Transverse colon (tissue), 4 donors: ENCODE results near the gene MAP2K5. TPM values are rescaled to one million over a fixed set of nuclear protein-coding genes. Genes with fewer than 3 reads are reported as not detected.

ENCODE experiments used
- DNase-seq: peaks from one replicate; pipeline ENCODE4 v3.0.0-alpha.2; 2019
- H3K27ac ChIP-seq, 4 donors: fragments of 200-600 bp; sonication (generic); 2 replicates each; pipeline ENCODE4 v1.5.1; 2016 to 2018; ENCODE audit warnings: inconsistent platforms in 4 of 4
- H3K27me3 ChIP-seq: fragments of 200-600 bp; sonication (generic); 2 replicates; pipeline ENCODE4 v1.5.1; 2017; ENCODE audit warnings: inconsistent platforms
- H3K36me3 ChIP-seq, 4 donors: fragments of 200-600 bp; sonication (generic); 2 replicates each; pipeline ENCODE4 v1.5.1; 2017 to 2019; ENCODE audit warnings: inconsistent platforms in 4 of 4
- H3K4me1 ChIP-seq, 4 donors: fragments of 200-600 bp; sonication (generic); 2 replicates each; pipeline ENCODE4 v1.5.1; 2017 to 2020; ENCODE audit warnings: inconsistent platforms in 4 of 4
- H3K4me3 ChIP-seq, 4 donors: fragments of 200-600 bp; sonication (generic); 1 replicate in 1 of 4; 2 replicates in 3 of 4; pipeline versions ENCODE4 v1.5.1 to v1.6.1; 2017 to 2019; ENCODE audit warnings: inconsistent platforms in 4 of 4
- H3K9me3 ChIP-seq, 2 donors: fragments of 200-600 bp; sonication (generic); 2 replicates each; pipeline ENCODE4 v1.5.1; 2017 to 2019; ENCODE audit warnings: inconsistent platforms in 2 of 2
- CTCF ChIP-seq, 5 experiments: fragments of 200-600 bp in 3 of 5; fragments of 450-650 bp in 2 of 5; sonication (generic) in 3 of 5; IDR thresholded peaks; 1 replicate in 2 of 5; 2 replicates in 3 of 5; pipeline ENCODE4 v1.5.1; 2016 to 2017; ENCODE audit warnings: antibody characterized with exemption in 5 of 5, inconsistent platforms in 3 of 5, mild to moderate bottlenecking in 2 of 5, moderate library complexity in 1 of 5
- EP300 ChIP-seq: sonication (generic); formaldehyde crosslinking; IDR thresholded peaks from one replicate; pipeline ENCODE4 v1.6.1; 2017; ENCODE audit warnings: antibody characterized with exemption, low read depth
- POLR2A ChIP-seq: fragments of 450-650 bp; IDR thresholded peaks from one replicate; pipeline ENCODE4 v1.6.1; 2016; ENCODE audit warnings: antibody characterized with exemption, mild to moderate bottlenecking, moderate library complexity
- POLR2AphosphoS5 ChIP-seq, 3 donors: sonication (generic); formaldehyde crosslinking; IDR thresholded peaks; one replicate each; pipeline ENCODE4 v1.6.1; 2016; ENCODE audit warnings: antibody characterized with exemption in 3 of 3
- WGBS, 2 donors: methylation state at CpG; one replicate each; pipeline ENCODE4 v1.1.5; 2018; ENCODE audit warnings: low coverage in 1 of 2; 5-methylcytosine and 5-hydroxymethylcytosine counted together
- in situ Hi-C, 4 donors: fragments of 200-750 bp; cut with MboI; loops; one replicate each; pipeline versions ENCODE4 v1.15.0 to v1.15.1; 2017; ENCODE audit warnings: low sequenced_read_pairs in 3 of 4, low pct_ligation_motif_present in 1 of 4, low pct_unique_long_range_greater_than_20kb in 1 of 4
- intact Hi-C: fragments of 100-400 bp; cut with DNase I; formaldehyde crosslinking; loops from one replicate; pipeline ENCODE4 v1.15.1; 2023; ENCODE audit warnings: low total_unique reads
- total RNA-seq, 4 donors: library from RNA; depleted of rRNA; stranded (reverse); fragments of >200 nt; gene quantifications; one replicate each; pipeline ENCODE4 v1.1.0, GENCODE V29; 2016

The MAP2K5 gene
- total RNA-seq, 4 donors from 2014 or later, result 19.8 to 320 (median 21.1) TPM

DNA sequence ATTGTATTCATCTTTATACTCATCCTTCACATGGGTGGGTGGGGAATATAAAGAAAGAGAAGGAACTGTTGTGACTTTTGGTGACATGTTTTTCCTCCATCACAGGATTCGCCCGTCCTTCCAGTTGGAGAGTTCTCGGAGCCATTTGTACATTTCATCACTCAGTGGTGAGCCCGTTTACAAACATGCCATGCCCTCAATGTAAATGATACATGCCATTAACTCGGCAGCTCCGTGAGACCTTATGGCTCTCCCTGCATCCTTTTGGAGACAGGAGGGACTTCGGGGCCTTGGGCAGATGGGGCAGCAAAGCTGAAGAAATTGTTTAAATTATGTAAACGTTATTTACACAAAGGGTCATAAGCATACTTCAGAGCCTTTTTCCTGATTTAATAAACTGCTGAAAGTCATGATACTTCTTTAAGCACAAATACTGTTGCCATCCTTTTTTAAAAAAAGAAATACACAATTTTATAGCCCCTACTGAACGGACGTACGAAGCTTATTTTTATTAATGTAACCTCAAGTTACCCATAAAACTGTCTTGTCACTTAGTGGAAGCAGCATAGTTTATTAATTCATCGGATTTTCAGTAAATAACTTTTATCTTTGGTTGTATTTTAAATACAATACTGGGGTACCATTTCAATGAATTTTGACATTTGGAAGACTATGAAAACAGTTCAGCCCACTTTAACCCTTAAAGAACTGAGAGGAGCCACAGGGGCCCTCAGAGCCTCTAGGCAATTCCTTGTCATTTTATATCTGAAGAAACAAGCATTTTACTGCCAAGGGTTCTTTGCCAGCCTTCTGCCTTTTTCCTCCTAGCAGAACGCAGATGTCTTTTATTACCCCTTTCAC, 227.2 kb downstream of the MAP2K5 start:
- H3K4me1 ChIP-seq, result peaks cover 0 to 18% (median 9%) of the 10 kb centered on the region in 4 donors
- H3K27ac ChIP-seq, result no peak overlapping the region
- DNase-seq, result no peak
- no peaks in the 10 kb centered on the region for H3K9me3 ChIP-seq
- H3K36me3 ChIP-seq, result no peaks in the 10 kb centered on the region
- intact Hi-C loops, result no loop called here
- TF ChIP-seq EP300, result no peak
- H3K27me3 ChIP-seq, result no peaks in the 10 kb centered on the region
- 55 to 64% methylated on average over 12 to 13 of the region's 13 CpGs for WGBS, 2 donors
- no peak overlapping the region for H3K4me3 ChIP-seq
- in situ Hi-C loops, result no loop called here

- Histone ChIP-seq H3K27ac (no peak overlapping the region), H3K4me1 (peaks cover 0 to 18% (median 9%) of the 10 kb centered on the region in 4 donors), H3K36me3 (no peaks in the 10 kb centered on the region), H3K27me3 (no peaks in the 10 kb centered on the region), H3K9me3 (no peaks in the 10 kb centered on the region), H3K4me3 (no peak overlapping the region)
- no peak for DNase-seq
- intact Hi-C loops (no loop called here), in situ Hi-C loops (no loop called here)
- 58 to 78% methylated on average over 2 to 3 of the region's 3 CpGs for WGBS, 2 donors
- TF ChIP-seq POLR2A (no peak), POLR2AphosphoS5 (IDR thresholded peaks at IDR 0.05) (no peak), CTCF (IDR thresholded peaks at IDR 0.05) (no peak), EP300 (no peak)
Measured at GRCh38 chr15:67770358-67770628, 227.8 kb downstream of the MAP2K5 start.

DNA sequence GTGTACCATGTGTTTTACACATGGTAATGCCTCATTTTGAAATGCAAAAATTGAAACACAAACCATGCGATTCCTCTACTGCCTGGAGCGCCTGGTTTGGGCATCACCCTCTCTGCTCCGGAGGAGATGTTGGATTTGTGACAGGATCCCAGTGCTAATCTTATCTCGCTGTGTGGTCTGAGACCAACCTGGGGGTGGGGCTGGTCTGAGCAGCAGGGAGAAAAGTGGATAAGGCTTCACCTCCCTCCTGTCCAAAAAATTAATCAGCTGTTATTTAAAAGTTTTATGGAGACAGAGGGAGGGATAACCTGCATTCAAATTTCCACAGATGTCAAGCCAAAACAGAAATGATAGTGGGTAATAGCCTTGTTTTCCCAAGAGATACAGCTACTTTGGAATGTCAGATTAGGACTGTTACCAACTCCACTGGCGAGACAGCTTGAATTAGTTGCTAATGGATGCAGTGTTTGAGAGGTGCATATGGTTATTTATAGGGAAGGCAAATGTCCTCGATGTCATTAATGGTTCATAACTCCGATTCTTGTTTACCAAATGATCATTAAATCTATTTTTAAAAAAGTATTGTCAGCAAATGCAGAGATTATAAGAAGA, 228.8 kb downstream of the MAP2K5 start:
- Histone ChIP-seq H3K27ac (no peak overlapping the region), H3K9me3 (no peaks in the 10 kb centered on the region), H3K27me3 (no peaks in the 10 kb centered on the region), H3K4me3 (no peak overlapping the region), H3K4me1 (peaks cover 0 to 18% (median 9%) of the 10 kb centered on the region in 4 donors), H3K36me3 (no peaks in the 10 kb centered on the region)
- TF ChIP-seq EP300 (no peak), POLR2AphosphoS5 (IDR thresholded peaks at IDR 0.05) (no peak), CTCF (IDR thresholded peaks at IDR 0.05) (no peak), POLR2A (no peak)
- in situ Hi-C loops (no loop called here), intact Hi-C loops (no loop called here)
- no peak for DNase-seq
- 92% methylated on average over 6 to 7 of the region's 7 CpGs for WGBS, 2 donors

DNA sequence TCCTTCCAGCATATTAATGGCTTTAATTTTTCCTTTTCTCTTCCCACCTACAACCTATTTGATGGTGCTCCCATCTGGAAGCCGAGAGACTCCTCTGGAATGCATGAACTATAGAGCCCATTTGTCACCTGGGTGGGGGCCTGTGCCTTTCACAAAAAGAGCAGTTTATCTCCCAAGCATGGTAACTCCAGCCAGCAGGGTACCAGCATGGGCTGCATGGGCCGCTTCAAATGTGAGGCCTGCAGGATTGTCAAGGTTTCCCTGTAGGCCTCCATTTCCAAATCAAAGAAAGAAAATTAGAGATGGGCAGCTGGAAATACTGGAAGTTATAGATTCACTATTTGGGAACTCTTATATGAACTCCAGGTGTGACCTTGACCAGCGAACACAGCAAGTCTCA, 232.1 kb downstream of the MAP2K5 start:
- intact Hi-C loops (no loop called here), in situ Hi-C loops (no loop called here)
- WGBS, 2 donors, result 92 to 100% methylated on average over 1 to 3 of the region's 3 CpGs
- DNase-seq, result no peak
- H3K9me3 ChIP-seq, result no peaks in the 10 kb centered on the region
- H3K36me3 ChIP-seq, result no peaks in the 10 kb centered on the region
- no peaks in the 10 kb centered on the region for H3K27me3 ChIP-seq
- H3K4me1 ChIP-seq, result no peaks in the 10 kb centered on the region
- H3K4me3 ChIP-seq, result no peak overlapping the region
- no peak overlapping the region for H3K27ac ChIP-seq
- no peak for TF ChIP-seq POLR2A
- no peak for TF ChIP-seq EP300
- no peak for TF ChIP-seq CTCF (IDR thresholded peaks at IDR 0.05)
- no peak for TF ChIP-seq POLR2AphosphoS5 (IDR thresholded peaks at IDR 0.05)
